HG03039 (cell line): ENCODE measurements around the gene IARS1.

Experiments used
- ATAC-seq: cut with Tn5 transposase; IDR thresholded peaks from one replicate; pipeline ENCODE4 v1.9.1; 2021; ENCODE audit warnings: mild to moderate bottlenecking, moderate library complexity; ENCODE audit not compliant: unreplicated experiment

IARS1 gene

GRCh38 chr9:92295827-92296258 is 2.3 kb upstream of the IARS1 start:
- ATAC-seq = no peak

- ATAC-seq = no peak
These were observed 1.8 kb upstream of the IARS1 start for GRCh38 chr9:92295240-92295790.

GRCh38 chr9:92294297-92294676 is 790 bp upstream of the IARS1 start:
- no peak for ATAC-seq

- no peak for ATAC-seq
These were observed 482 bp downstream of the IARS1 start for GRCh38 chr9:92293075-92293354.

- ATAC-seq = no peak
These were observed 991 bp downstream of the IARS1 start for GRCh38 chr9:92292338-92293074.

- no peak for ATAC-seq
These were observed 1.9 kb downstream of the IARS1 start for GRCh38 chr9:92291577-92291976.

GRCh38 chr9:92290785-92291429 is 2.6 kb downstream of the IARS1 start:
- ATAC-seq = no peak

- ATAC-seq = no peak
These were observed 3.6 kb downstream of the IARS1 start for GRCh38 chr9:92289708-92290390.

GRCh38 chr9:92279302-92279701 is 14.2 kb downstream of the IARS1 start:
- no peak for ATAC-seq

- no peak for ATAC-seq
These were observed 15.4 kb downstream of the IARS1 start for GRCh38 chr9:92278110-92278509.

- no peak for ATAC-seq
These were observed 17.0 kb downstream of the IARS1 start for GRCh38 chr9:92276331-92277032.

GRCh38 chr9:92275541-92275940 is 18.0 kb downstream of the IARS1 start:
- ATAC-seq = no peak

- ATAC-seq = no peak
These were observed 23.0 kb downstream of the IARS1 start for GRCh38 chr9:92270511-92270910.

- no peak for ATAC-seq
These were observed 27.0 kb downstream of the IARS1 start for GRCh38 chr9:92266486-92266885.

- ATAC-seq = no peak
These were observed 28.3 kb downstream of the IARS1 start for GRCh38 chr9:92265154-92265553.

- no peak for ATAC-seq
These were observed 30.4 kb downstream of the IARS1 start for GRCh38 chr9:92263131-92263530.

GRCh38 chr9:92257327-92257726 is 36.2 kb downstream of the IARS1 start:
- ATAC-seq = no peak

GRCh38 chr9:92254381-92255337 is 38.8 kb downstream of the IARS1 start:
- ATAC-seq = no peak

GRCh38 chr9:92253656-92254055 is 39.8 kb downstream of the IARS1 start:
- ATAC-seq = no peak

- no peak for ATAC-seq
These were observed 45.5 kb downstream of the IARS1 start for GRCh38 chr9:92247981-92248380.
